Retinal pigment epithelial cell (primary cell): ENCODE measurements around the gene MEGF8.

Experiments
- DNase-seq: peaks from one replicate; pipeline ENCODE4 v3.0.0-alpha.2; 2010; ENCODE audit warnings: low read depth
- H3K4me3 ChIP-seq: 2 replicates; pipeline ENCODE4 v1.5.1; 2011; ENCODE audit warnings: mild to moderate bottlenecking, low read length, control low read depth, moderate library complexity
- TF ChIP-seq, protein P1 (sequence below): conservative IDR thresholded peaks from 2 replicates; pipeline ENCODE4 v1.5.1; 2011; ENCODE audit warnings: low read depth, low read length, control low read depth, inconsistent platforms

MEGF8 gene

DNA sequence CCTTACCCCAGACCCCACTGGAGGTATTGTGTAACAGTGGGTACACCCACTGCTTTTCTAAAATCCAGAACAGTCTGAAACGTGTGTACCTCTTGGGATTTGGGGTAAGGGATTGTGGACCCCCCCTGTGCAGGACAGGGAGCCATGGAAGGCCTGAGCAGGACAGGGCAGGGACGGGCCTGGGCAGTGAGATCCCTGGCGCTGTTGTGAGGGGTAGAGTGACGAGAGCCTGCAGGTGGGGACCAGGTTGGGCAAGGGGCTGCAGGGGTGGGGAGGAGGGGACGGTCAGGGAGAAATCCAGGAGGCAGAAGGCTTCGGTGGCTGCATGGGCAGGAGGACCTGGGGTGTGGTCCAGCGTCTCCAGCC, 36.1 kb downstream of the MEGF8 start:
- no peak overlapping the region for H3K4me3 ChIP-seq
- TF ChIP-seq, protein P1, sequence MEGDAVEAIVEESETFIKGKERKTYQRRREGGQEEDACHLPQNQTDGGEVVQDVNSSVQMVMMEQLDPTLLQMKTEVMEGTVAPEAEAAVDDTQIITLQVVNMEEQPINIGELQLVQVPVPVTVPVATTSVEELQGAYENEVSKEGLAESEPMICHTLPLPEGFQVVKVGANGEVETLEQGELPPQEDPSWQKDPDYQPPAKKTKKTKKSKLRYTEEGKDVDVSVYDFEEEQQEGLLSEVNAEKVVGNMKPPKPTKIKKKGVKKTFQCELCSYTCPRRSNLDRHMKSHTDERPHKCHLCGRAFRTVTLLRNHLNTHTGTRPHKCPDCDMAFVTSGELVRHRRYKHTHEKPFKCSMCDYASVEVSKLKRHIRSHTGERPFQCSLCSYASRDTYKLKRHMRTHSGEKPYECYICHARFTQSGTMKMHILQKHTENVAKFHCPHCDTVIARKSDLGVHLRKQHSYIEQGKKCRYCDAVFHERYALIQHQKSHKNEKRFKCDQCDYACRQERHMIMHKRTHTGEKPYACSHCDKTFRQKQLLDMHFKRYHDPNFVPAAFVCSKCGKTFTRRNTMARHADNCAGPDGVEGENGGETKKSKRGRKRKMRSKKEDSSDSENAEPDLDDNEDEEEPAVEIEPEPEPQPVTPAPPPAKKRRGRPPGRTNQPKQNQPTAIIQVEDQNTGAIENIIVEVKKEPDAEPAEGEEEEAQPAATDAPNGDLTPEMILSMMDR = no peak
- DNase-seq = no peak

DNA sequence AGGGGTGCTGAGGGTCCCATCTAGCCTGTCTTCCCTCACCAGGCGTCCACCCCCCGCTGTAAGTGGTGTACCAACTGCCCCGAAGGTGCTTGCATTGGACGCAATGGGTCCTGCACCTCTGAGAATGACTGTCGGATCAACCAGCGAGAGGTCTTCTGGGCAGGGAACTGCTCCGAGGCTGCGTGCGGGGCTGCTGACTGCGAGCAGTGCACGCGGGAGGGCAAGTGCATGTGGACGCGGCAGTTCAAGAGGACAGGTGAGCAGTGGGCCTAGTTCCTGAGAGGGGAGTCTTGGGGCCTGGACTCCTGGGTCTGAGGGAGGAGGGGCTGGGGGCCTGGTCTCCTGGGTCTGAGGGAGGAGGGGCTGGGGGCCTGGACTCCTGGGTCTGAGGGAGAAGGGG, 36.9 kb downstream of the MEGF8 start:
- no peak for DNase-seq
- H3K4me3 ChIP-seq = no peak overlapping the region
- TF ChIP-seq, protein P1 = no peak

DNA sequence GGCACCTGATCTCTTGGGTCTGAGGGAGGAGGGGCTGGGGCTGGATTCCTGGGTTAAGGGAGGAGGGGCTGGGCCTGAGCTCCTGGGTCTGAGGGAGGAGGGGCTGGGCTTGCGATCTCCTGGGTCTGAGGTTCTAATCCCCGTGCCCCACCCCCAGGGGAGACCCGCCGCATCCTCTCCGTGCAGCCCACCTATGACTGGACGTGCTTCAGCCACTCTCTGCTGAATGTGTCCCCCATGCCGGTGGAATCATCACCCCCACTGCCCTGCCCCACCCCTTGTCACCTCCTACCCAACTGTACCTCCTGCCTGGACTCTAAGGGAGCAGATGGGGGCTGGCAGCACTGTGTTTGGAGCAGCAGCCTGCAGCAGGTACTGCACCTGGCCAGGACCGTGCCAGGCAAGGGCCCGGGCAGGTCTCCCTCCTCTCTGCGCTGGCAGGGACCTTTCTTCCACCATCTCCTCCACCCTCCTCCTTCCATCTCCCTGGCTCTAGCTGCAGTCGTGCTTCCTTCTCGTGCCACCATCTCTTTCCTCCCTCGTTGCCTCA, 37.5 kb downstream of the MEGF8 start:
- H3K4me3 ChIP-seq = no peak overlapping the region
- TF ChIP-seq, protein P1 = no peak
- DNase-seq = no peak

DNA sequence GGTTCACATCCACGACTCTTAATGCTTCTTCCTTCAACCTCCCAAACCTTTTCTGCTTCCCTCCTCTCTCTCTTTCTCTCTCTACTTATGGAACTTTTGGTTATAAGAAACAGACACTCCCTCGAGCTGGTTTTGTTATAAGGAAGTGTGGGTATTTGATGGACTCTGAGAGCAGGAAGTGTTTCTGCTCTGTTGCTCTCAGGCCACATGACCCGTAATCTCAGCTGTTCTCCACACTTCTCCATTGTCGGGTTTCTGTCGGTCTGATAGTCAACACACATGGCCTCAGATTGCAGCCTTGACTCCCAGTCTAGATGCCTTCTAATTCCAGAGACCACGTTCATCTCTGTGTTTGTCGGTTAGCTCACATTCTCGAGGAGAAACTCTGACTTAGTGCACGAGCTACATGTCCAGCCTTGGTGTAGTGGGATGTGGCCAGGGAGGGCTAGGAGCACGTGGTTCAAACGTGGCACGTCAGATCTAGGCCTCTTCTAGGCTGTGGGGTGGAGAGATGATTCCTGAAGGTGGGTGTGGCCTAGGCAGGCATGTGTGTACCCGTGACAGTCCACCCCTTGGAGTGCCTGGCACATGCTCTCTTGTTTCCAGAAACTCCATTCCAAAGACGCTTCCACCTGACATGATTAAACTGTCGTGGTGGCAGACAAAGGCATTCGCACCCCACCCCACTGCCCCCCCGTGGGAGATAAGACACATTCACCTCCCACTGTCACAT, 38.3 kb downstream of the MEGF8 start:
- DNase-seq = no peak
- no peak overlapping the region for H3K4me3 ChIP-seq

DNA sequence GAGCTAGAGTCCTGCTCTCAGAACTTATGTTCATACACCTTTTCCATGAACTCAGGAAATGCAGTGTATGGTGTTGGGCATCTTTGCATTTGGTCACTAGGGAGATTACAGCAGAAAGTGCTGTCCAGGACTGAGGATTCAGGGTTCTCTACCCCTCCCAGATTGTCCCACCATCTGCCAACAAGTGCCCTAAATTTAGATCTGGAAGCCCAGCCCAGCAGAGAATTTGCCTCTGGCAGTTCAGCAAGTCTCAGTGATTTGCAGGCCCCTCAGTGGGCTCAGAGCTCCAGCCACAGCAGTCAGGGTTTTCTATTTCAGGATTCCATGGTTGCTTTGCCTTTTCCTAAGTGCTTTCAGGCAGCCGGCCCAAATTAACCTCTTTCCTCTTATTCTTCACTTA, 41.2 kb downstream of the MEGF8 start:
- no peak for DNase-seq
- TF ChIP-seq, protein P1 = no peak
- H3K4me3 ChIP-seq = no peak overlapping the region

More for the DNA sequence above, 38.3 kb downstream of the MEGF8 start:
- TF ChIP-seq, protein P1 = no peak

DNA sequence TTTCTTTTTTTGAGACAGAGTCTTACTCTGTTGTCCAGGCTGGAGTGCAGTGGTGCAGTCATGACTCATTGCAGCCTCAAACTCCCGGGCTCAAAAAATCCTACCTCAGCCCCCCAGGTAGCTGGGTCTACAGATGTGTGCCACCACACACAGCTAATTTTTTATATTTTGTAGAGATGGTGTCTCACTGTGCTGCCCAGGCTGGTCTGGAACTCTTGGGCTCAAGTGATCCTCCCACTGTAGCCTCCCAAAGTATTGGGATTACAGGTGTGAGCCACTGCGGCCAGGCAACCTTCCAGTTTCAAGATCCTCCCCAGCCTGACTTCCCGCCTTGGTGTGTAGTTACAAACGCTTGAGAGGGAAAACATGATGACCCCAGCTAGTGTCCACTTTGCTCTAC, 42.5 kb downstream of the MEGF8 start:
- no peak for DNase-seq
- no peak overlapping the region for H3K4me3 ChIP-seq
- TF ChIP-seq, protein P1 = no peak

DNA sequence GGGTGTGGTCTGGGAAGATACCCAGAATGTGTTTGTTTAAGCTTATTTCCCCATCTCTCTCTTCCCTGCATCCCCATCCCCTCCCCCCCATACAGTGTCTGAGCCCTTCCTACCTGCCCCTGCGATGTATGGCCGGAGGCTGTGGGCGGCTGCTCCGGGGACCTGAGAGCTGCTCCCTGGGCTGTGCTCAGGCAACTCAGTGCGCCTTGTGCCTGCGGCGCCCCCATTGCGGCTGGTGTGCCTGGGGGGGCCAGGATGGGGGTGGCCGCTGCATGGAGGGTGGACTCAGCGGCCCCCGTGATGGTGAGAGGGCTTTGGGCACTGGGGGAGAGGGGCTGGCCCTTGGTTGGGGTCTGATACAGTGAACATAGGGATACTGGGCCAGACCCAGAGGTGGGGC, 42.9 kb downstream of the MEGF8 start:
- H3K4me3 ChIP-seq = no peak overlapping the region
- DNase-seq = no peak
- TF ChIP-seq, protein P1 = no peak
